A549 (cell line): ENCODE results near the gene FAM78B. TPM values are rescaled to one million over a fixed set of nuclear protein-coding genes. Genes with fewer than 3 reads are reported as not detected.

Experiments used
- ATAC-seq, 2 experiments: fragments of 200-7000 bp in 1 of 2; fragments of >200 bp in 1 of 2; cut with Nextera tagmentation in 1 of 2; cut with Tn5 transposase in 1 of 2; 3 replicates each; pipeline versions ENCODE4 v1.8.0 to v1.9.1; 2018 to 2020; ENCODE audit warnings: mild to moderate bottlenecking in 1 of 2, moderate library complexity in 1 of 2
- CTCF ChIA-PET: fragments of 300-600 bp; sonication (Branson Sonifier 250); formaldehyde crosslinking; extraction: SDS; loops from one replicate; lab custom pipeline; 2021; ENCODE audit warnings: antibody characterized with exemption, inconsistent platforms; lab: Yijun Ruan, JAX
- POLR2A ChIA-PET: fragments of 350-600 bp; formaldehyde crosslinking; extraction: SDS; loops from one replicate; lab custom pipeline; 2021; ENCODE audit warnings: antibody characterized with exemption, inconsistent platforms; lab: Yijun Ruan, JAX
- DNase-seq, 2 experiments: peaks; one replicate each; pipeline versions ENCODE4 v3.0.0 to v3.0.0-alpha.2; 2011 to 2016; ENCODE audit warnings: low read depth in 1 of 2, low spot score in 1 of 2
- FAIRE-seq: peaks from 2 replicates; lab custom pipeline; 2011; peaks lifted over from hg19 to GRCh38; lab: Jason Lieb, UNC
- H3K27ac ChIP-seq, 2 experiments: fragments of >200 bp; sonication (Bioruptor Twin); formaldehyde crosslinking; 3 replicates each; pipeline ENCODE4 v1.5.1; 2016 to 2017
- H3K4me1 ChIP-seq: fragments of >200 bp; sonication (Bioruptor Twin); formaldehyde crosslinking; 3 replicates; pipeline ENCODE4 v1.6.1; 2016
- H3K4me2 ChIP-seq: fragments of >200 bp; sonication (Bioruptor Twin); formaldehyde crosslinking; 3 replicates; pipeline ENCODE4 v1.6.1; 2016
- H3K4me3 ChIP-seq: fragments of >200 bp; sonication (Bioruptor Twin); formaldehyde crosslinking; 3 replicates; pipeline ENCODE4 v1.5.1; 2016
- H3K9me3 ChIP-seq: fragments of >200 bp; sonication (Bioruptor Twin); formaldehyde crosslinking; 3 replicates; pipeline ENCODE4 v1.6.1; 2016
- BHLHE40 ChIP-seq: IDR thresholded peaks from 2 replicates; pipeline ENCODE4 v1.6.1; 2012; ENCODE audit warnings: low read depth, low read length, inconsistent platforms
- CBX2 ChIP-seq: fragments of 200-600 bp; sonication (generic); IDR thresholded peaks from 2 replicates; pipeline ENCODE4 v1.6.1; 2016; ENCODE audit warnings: low read depth, mild to moderate bottlenecking, borderline replicate concordance
- CBX8 ChIP-seq: fragments of 200-600 bp; sonication (generic); IDR thresholded peaks from 2 replicates; pipeline ENCODE4 v1.6.1; 2016
- CHD4 ChIP-seq: fragments of 200-600 bp; sonication (generic); IDR thresholded peaks from 2 replicates; pipeline ENCODE4 v1.6.1; 2016; ENCODE audit warnings: antibody characterized with exemption, mild to moderate bottlenecking, borderline replicate concordance
- FOXS1 ChIP-seq: fragments of 250-450 bp; sonication (Bioruptor Pico); IDR thresholded peaks from 2 replicates; pipeline ENCODE4 v1.5.0; 2020; ENCODE audit warnings: mild to moderate bottlenecking, moderate library complexity
- GATA3 ChIP-seq: IDR thresholded peaks from 2 replicates; pipeline ENCODE4 v1.6.1; 2012; ENCODE audit warnings: borderline replicate concordance
- HDAC2 ChIP-seq: fragments of 200-600 bp; sonication (generic); IDR thresholded peaks from 2 replicates; pipeline ENCODE4 v1.6.1; 2016
- KDM5A ChIP-seq: fragments of 200-600 bp; sonication (generic); IDR thresholded peaks from 2 replicates; pipeline ENCODE4 v1.6.1; 2016; ENCODE audit warnings: antibody characterized with exemption, mild to moderate bottlenecking
- MAZ ChIP-seq: fragments of 150-350 bp; IDR thresholded peaks from 2 replicates; pipeline ENCODE4 v1.6.1; 2014; ENCODE audit warnings: antibody characterized with exemption, low read depth, low read length, borderline replicate concordance
- MYC ChIP-seq: IDR thresholded peaks from 2 replicates; pipeline ENCODE4 v1.6.1; 2012; ENCODE audit warnings: mild to moderate bottlenecking, inconsistent platforms, low read length, improper control_type of control experiment, borderline replicate concordance
- NPAS2 ChIP-seq: fragments of 250-450 bp; sonication (Bioruptor Pico); IDR thresholded peaks from 2 replicates; pipeline ENCODE4 v1.8.0; 2022; ENCODE audit warnings: mild to moderate bottlenecking, moderate library complexity, borderline replicate concordance
- POLR2A ChIP-seq: IDR thresholded peaks from 2 replicates; pipeline ENCODE4 v1.6.1; 2012; ENCODE audit warnings: mild to moderate bottlenecking, low read length
- POLR2AphosphoS2 ChIP-seq: conservative IDR thresholded peaks from 2 replicates; pipeline ENCODE4 v1.6.1; 2012; ENCODE audit warnings: low read length, improper control_type of control experiment, inconsistent platforms
- RCOR1 ChIP-seq: fragments of 150-350 bp; IDR thresholded peaks from 2 replicates; pipeline ENCODE4 v1.6.1; 2014; ENCODE audit warnings: antibody characterized with exemption, low read length, low read depth
- ZC3H11A ChIP-seq: fragments of 450-650 bp; IDR thresholded peaks from 2 replicates; pipeline ENCODE4 v1.6.1; 2014; ENCODE audit warnings: antibody characterized with exemption, mild to moderate bottlenecking
- WGBS: methylation state at CpG from one replicate; pipeline ENCODE4 v1.1.6; 2017; ENCODE audit errors: missing lambda C conversion rate; 5-methylcytosine and 5-hydroxymethylcytosine counted together
- polyA plus RNA-seq, 4 experiments: library from polyadenylated mRNA; depleted of rRNA in 3 of 4; stranded (reverse); fragments of >200 nt; fragmentation: RNase III in 1 of 4; extraction: RNeasy Plus Mini Kit Qiagen cat#74134 plus additional on column Dnase treatment in 1 of 4; gene quantifications; 2 replicates in 3 of 4; 3 replicates in 1 of 4; pipeline ENCODE4 v1.2.3, GENCODE V29; 2011 to 2017
- TF ChIP-seq, protein P1 (sequence below): fragments of 200-600 bp; sonication (generic); IDR thresholded peaks from 2 replicates; pipeline ENCODE4 v1.6.1; 2016; ENCODE audit warnings: antibody characterized with exemption, mild to moderate bottlenecking, moderate library complexity
- TF ChIP-seq, protein P2 (sequence below): fragments of 250-450 bp; sonication (Bioruptor Pico); IDR thresholded peaks from 2 replicates; pipeline ENCODE4 v1.5.0; 2020; ENCODE audit warnings: low read depth, mild to moderate bottlenecking, moderate library complexity
- TF ChIP-seq, protein P3 (sequence below): fragments of 150-350 bp; IDR thresholded peaks from 2 replicates; pipeline ENCODE4 v1.6.1; 2014; ENCODE audit warnings: low read depth, mild to moderate bottlenecking, low read length

The FAM78B gene
- polyA plus RNA-seq, 2 of the 4 experiments (the other 2 are of a cell fraction): 0.13 to 0.34 TPM

DNA sequence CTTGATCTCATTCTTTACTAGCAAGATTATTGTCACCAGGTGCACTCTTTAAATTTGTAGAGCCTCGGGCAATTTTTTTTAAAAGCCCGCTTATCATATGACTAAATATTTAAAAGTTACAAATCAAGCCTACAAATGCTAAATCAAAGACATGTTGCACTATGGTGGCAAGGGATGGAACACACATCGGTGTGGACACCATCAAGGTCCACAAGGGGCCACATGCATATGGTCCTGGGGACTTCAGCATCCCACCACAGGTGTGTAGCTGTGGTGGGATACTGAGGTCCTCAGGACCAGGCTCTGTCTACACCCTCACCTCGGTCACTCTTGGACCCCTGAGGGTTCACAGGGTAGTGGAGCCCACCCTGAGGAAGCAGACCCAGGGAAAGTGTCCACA is 45.8 kb downstream of the FAM78B start (continued):
- TF ChIP-seq, protein P1, sequence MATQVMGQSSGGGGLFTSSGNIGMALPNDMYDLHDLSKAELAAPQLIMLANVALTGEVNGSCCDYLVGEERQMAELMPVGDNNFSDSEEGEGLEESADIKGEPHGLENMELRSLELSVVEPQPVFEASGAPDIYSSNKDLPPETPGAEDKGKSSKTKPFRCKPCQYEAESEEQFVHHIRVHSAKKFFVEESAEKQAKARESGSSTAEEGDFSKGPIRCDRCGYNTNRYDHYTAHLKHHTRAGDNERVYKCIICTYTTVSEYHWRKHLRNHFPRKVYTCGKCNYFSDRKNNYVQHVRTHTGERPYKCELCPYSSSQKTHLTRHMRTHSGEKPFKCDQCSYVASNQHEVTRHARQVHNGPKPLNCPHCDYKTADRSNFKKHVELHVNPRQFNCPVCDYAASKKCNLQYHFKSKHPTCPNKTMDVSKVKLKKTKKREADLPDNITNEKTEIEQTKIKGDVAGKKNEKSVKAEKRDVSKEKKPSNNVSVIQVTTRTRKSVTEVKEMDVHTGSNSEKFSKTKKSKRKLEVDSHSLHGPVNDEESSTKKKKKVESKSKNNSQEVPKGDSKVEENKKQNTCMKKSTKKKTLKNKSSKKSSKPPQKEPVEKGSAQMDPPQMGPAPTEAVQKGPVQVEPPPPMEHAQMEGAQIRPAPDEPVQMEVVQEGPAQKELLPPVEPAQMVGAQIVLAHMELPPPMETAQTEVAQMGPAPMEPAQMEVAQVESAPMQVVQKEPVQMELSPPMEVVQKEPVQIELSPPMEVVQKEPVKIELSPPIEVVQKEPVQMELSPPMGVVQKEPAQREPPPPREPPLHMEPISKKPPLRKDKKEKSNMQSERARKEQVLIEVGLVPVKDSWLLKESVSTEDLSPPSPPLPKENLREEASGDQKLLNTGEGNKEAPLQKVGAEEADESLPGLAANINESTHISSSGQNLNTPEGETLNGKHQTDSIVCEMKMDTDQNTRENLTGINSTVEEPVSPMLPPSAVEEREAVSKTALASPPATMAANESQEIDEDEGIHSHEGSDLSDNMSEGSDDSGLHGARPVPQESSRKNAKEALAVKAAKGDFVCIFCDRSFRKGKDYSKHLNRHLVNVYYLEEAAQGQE: no peak
- TF ChIP-seq GATA3: no peak
- no peak for TF ChIP-seq MAZ
- TF ChIP-seq NPAS2 (CRISPR knock-in tag): no peak
- TF ChIP-seq POLR2A: no peak
- no peak for TF ChIP-seq ZC3H11A
- TF ChIP-seq HDAC2: no peak
- no peak for TF ChIP-seq RCOR1

DNA sequence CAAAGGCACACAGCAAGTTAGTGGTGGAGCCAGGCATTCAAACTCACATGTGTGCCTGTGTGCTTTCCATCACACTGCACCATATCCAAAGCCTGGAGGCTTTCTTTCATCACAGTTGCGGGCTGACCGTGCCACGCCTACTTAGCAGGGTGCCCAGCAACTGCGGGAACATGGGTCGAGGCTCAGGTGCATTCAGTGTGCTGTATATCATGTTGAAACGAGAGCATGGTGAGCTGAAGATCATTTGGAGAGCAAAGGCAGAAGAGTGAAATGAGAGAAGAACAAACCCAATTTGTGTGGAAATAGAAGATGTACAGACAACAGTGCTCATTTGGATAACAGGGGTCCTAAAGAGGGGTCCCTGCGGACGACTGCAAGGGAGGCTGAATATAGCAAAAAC is 46.5 kb downstream of the FAM78B start:
- Histone ChIP-seq H3K4me2 (no peak overlapping the region), H3K4me3 (no peak overlapping the region), H3K27ac (no peak overlapping the region), H3K9me3 (no peaks in the 10 kb centered on the region), H3K4me1 (no peaks in the 10 kb centered on the region)
- no peak for ATAC-seq
- no peak for FAIRE-seq
- CTCF ChIA-PET: interaction anchor here (1.3 kb wide), 1 partner anchor 32 kb away, joined by 3 read pairs; no protein-coding TSS in a partner anchor
- TF ChIP-seq CHD4 (no peak), BHLHE40 (no peak), FOXS1 (no peak), POLR2A (no peak), CBX2 (no peak), KDM5A (no peak), CBX8 (no peak), MYC (no peak), RCOR1 (no peak), NPAS2 (CRISPR knock-in tag) (no peak), POLR2AphosphoS2 (no peak)
- TF ChIP-seq, protein P2, sequence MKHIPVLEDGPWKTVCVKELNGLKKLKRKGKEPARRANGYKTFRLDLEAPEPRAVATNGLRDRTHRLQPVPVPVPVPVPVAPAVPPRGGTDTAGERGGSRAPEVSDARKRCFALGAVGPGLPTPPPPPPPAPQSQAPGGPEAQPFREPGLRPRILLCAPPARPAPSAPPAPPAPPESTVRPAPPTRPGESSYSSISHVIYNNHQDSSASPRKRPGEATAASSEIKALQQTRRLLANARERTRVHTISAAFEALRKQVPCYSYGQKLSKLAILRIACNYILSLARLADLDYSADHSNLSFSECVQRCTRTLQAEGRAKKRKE: no peak
- TF ChIP-seq, protein P1: no peak
- TF ChIP-seq, protein P3, sequence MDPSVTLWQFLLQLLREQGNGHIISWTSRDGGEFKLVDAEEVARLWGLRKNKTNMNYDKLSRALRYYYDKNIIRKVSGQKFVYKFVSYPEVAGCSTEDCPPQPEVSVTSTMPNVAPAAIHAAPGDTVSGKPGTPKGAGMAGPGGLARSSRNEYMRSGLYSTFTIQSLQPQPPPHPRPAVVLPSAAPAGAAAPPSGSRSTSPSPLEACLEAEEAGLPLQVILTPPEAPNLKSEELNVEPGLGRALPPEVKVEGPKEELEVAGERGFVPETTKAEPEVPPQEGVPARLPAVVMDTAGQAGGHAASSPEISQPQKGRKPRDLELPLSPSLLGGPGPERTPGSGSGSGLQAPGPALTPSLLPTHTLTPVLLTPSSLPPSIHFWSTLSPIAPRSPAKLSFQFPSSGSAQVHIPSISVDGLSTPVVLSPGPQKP: no peak
- POLR2A ChIA-PET: no interaction called here
- DNase-seq: no peak
- 3% methylated on average over 7 of the region's 8 CpGs for WGBS
